Natural killer cell (primary cell): ENCODE results near the gene ABCA9. TPM values are rescaled to one million over a fixed set of nuclear protein-coding genes. Genes with fewer than 3 reads are reported as not detected.

Experiments
- ATAC-seq, 3 donors: fragments of 150-1000 bp in 2 of 3; fragments of 200-7000 bp in 1 of 3; cut with Tn5 transposase; 1 replicate in 1 of 3; 2 replicates in 2 of 3; pipeline ENCODE4 v1.10.0; 2021; ENCODE audit warnings: mild to moderate bottlenecking in 2 of 3, moderate library complexity in 2 of 3
- DNase-seq, 2 donors: peaks; one replicate each; pipeline versions ENCODE4 v3.0.0 to v3.0.0-alpha.2; 2013 to 2021; ENCODE audit warnings: mixed read lengths in 1 of 2
- H3K27ac ChIP-seq: one replicate; pipeline ENCODE4 v1.5.1; 2013; ENCODE audit warnings: mild to moderate bottlenecking, low read length
- H3K27me3 ChIP-seq: one replicate; pipeline ENCODE4 v1.6.1; 2013; ENCODE audit warnings: low read length; ENCODE audit not compliant: control insufficient read depth, insufficient read depth
- H3K36me3 ChIP-seq: one replicate; pipeline ENCODE4 v1.6.1; 2013; ENCODE audit warnings: low read length; ENCODE audit not compliant: control insufficient read depth, insufficient read depth
- H3K4me1 ChIP-seq: one replicate; pipeline ENCODE4 v1.6.1; 2013; ENCODE audit warnings: low read length; ENCODE audit not compliant: control insufficient read depth, insufficient read depth
- H3K4me3 ChIP-seq: one replicate; pipeline ENCODE4 v1.5.1; 2013; ENCODE audit warnings: low read length
- H3K9me3 ChIP-seq: one replicate; pipeline ENCODE4 v1.6.1; 2013; ENCODE audit warnings: low read length; ENCODE audit not compliant: control insufficient read depth, insufficient read depth
- H3K27ac Mint-ChIP-seq, 2 donors: one replicate each; pipeline ENCODE4 v1.8.0; 2022; ENCODE audit warnings: mild to moderate bottlenecking in 2 of 2, mixed read lengths in 2 of 2, moderate library complexity in 1 of 2
- H3K27me3 Mint-ChIP-seq, 2 donors: one replicate each; pipeline ENCODE4 v1.8.0; 2022; ENCODE audit warnings: low read depth in 2 of 2, mixed read lengths in 2 of 2
- H3K36me3 Mint-ChIP-seq: one replicate; pipeline ENCODE4 v1.8.0; 2022; ENCODE audit warnings: mixed read lengths
- H3K4me1 Mint-ChIP-seq, 2 donors: one replicate each; pipeline ENCODE4 v1.8.0; 2022; ENCODE audit warnings: mixed read lengths in 2 of 2
- H3K4me3 Mint-ChIP-seq: one replicate; pipeline ENCODE4 v1.8.0; 2022; ENCODE audit warnings: mild to moderate bottlenecking, moderate library complexity, mixed read lengths
- H3K9me3 Mint-ChIP-seq, 2 donors: one replicate each; pipeline ENCODE4 v1.8.0; 2022; ENCODE audit warnings: mixed read lengths in 2 of 2
- WGBS: methylation state at CpG from one replicate; pipeline ENCODE4 v1.1.7; 2013; ENCODE audit warnings: missing lambda C conversion rate; ENCODE audit not compliant: insufficient coverage; 5-methylcytosine and 5-hydroxymethylcytosine counted together
- intact Hi-C: fragments of 100-400 bp; cut with micrococcal nuclease; formaldehyde crosslinking; loops from one replicate; pipeline ENCODE4 v1.14.2; 2022
- total RNA-seq, 4 donors: library from RNA; stranded (reverse); fragments of 120-200 nt in 1 of 4; gene quantifications; one replicate each; pipeline versions ENCODE4 v1.2.3 to v1.2.4, GENCODE V29; 2013 to 2022
- TF ChIP-seq, protein P1 (sequence below): fragments of 200-600 bp; IDR thresholded peaks from one replicate; pipeline ENCODE4 v1.8.0; 2022; ENCODE audit warnings: antibody characterized with exemption

The ABCA9 gene, protein sequence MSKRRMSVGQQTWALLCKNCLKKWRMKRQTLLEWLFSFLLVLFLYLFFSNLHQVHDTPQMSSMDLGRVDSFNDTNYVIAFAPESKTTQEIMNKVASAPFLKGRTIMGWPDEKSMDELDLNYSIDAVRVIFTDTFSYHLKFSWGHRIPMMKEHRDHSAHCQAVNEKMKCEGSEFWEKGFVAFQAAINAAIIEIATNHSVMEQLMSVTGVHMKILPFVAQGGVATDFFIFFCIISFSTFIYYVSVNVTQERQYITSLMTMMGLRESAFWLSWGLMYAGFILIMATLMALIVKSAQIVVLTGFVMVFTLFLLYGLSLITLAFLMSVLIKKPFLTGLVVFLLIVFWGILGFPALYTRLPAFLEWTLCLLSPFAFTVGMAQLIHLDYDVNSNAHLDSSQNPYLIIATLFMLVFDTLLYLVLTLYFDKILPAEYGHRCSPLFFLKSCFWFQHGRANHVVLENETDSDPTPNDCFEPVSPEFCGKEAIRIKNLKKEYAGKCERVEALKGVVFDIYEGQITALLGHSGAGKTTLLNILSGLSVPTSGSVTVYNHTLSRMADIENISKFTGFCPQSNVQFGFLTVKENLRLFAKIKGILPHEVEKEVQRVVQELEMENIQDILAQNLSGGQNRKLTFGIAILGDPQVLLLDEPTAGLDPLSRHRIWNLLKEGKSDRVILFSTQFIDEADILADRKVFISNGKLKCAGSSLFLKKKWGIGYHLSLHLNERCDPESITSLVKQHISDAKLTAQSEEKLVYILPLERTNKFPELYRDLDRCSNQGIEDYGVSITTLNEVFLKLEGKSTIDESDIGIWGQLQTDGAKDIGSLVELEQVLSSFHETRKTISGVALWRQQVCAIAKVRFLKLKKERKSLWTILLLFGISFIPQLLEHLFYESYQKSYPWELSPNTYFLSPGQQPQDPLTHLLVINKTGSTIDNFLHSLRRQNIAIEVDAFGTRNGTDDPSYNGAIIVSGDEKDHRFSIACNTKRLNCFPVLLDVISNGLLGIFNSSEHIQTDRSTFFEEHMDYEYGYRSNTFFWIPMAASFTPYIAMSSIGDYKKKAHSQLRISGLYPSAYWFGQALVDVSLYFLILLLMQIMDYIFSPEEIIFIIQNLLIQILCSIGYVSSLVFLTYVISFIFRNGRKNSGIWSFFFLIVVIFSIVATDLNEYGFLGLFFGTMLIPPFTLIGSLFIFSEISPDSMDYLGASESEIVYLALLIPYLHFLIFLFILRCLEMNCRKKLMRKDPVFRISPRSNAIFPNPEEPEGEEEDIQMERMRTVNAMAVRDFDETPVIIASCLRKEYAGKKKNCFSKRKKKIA (N-terminal part only)
- total RNA-seq, result 1 to 10 TPM in 1 of 3 donors, under 1 TPM in 2; 0.05 to 1.2 (median 0.63) TPM
- 0.29 TPM for total RNA-seq (2013)

DNA sequence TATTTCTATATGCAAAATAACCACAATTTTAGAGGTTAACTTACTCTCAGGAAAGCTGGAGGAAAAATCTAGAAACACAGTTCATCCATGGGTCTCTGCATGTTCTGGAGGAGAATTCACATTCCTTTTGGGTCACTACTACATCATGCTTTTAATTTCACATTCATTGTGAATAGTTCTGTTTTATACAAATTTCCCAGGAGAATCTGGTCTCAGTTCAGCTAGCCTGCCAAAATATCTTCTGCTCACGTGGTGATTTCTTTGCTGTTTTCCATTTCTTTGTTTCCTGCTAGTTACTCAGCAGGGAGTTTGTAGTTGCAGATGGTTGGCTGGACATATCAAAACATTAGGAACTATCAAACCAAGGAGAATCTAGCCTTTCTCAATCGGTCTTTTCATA, at the start of gene ABCA9:
ABCA9 (minus strand) TSS at position 106 of the 400 bp plus-strand sequence. CDS start 9,801 bp downstream, outside the sequence.
- H3K4me1 ChIP-seq, result peaks cover 9% of the 10 kb centered on the region
- no peak within 1 kb of the TSS for H3K27ac ChIP-seq
- peaks cover 0 to 3% of the 10 kb centered on the region in 2 donors for H3K9me3 Mint-ChIP-seq
- no peaks in the 10 kb centered on the region for H3K36me3 Mint-ChIP-seq
- no peak within 1 kb of the TSS for H3K4me3 Mint-ChIP-seq
- H3K4me1 Mint-ChIP-seq, result peaks cover 33 to 46% of the 10 kb centered on the region in 2 donors
- intact Hi-C loops, result no loop called here
- H3K27ac Mint-ChIP-seq, result peak within 1 kb of the TSS; percentile 43 to 89
- H3K4me3 ChIP-seq, result no peak within 1 kb of the TSS
- no peak for ATAC-seq
- no peaks in the 10 kb centered on the region for H3K9me3 ChIP-seq
- H3K36me3 ChIP-seq, result no peaks in the 10 kb centered on the region
- TF ChIP-seq, protein P1, sequence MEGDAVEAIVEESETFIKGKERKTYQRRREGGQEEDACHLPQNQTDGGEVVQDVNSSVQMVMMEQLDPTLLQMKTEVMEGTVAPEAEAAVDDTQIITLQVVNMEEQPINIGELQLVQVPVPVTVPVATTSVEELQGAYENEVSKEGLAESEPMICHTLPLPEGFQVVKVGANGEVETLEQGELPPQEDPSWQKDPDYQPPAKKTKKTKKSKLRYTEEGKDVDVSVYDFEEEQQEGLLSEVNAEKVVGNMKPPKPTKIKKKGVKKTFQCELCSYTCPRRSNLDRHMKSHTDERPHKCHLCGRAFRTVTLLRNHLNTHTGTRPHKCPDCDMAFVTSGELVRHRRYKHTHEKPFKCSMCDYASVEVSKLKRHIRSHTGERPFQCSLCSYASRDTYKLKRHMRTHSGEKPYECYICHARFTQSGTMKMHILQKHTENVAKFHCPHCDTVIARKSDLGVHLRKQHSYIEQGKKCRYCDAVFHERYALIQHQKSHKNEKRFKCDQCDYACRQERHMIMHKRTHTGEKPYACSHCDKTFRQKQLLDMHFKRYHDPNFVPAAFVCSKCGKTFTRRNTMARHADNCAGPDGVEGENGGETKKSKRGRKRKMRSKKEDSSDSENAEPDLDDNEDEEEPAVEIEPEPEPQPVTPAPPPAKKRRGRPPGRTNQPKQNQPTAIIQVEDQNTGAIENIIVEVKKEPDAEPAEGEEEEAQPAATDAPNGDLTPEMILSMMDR, result no peak
- DNase-seq, result no peak
- WGBS, result 33% methylated on average over 1 of the region's 2 CpGs
- no peaks in the 10 kb centered on the region for H3K27me3 Mint-ChIP-seq
- no peaks in the 10 kb centered on the region for H3K27me3 ChIP-seq

DNA sequence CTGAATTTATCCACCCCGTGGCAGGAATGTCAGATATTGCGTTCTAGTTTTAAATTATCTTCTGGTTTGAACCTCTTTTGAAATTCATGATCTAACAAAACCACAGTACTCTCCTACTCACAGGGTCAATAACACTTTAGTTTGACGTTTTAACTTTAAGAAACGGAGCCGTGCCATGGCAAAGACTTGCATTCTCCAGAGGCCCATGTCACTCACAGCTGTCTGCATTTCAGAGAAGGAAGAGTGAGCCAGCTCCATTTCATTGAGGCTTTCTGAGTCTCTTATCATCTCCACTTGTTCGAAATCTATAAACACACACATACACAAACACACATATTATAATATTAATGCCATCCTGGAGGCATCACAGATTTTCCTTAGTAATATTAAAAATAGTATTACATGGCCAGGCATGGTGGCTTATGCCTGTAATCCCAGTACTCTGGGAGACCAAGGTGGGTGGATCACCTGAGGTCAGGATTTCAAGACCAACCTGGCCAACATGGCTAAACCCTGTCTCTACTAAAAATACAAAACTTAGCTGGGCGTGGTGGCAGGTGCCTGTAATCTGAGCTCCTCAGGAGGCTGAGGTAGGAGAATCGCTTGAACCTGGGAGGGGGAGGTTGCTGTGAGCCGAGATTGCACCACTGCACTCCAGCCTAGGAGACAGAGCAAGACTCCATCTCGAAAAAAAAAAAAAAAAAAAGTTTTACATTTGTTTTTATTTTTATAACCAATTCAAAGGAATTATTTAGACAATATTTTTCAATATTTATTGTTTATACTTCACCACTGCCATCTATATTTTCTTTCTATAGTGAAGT, 45.4 kb upstream of the ABCA9 start:
- DNase-seq, result no peak
- H3K4me3 Mint-ChIP-seq, result no peak overlapping the region
- intact Hi-C loops, result no loop called here
- TF ChIP-seq, protein P1, result no peak
- no peaks in the 10 kb centered on the region for H3K36me3 Mint-ChIP-seq
- H3K27me3 Mint-ChIP-seq, result no peaks in the 10 kb centered on the region
- H3K27ac Mint-ChIP-seq, result no peak overlapping the region
- Histone ChIP-seq H3K27ac (no peak overlapping the region), H3K36me3 (no peaks in the 10 kb centered on the region), H3K4me1 (no peaks in the 10 kb centered on the region), H3K27me3 (no peaks in the 10 kb centered on the region), H3K9me3 (no peaks in the 10 kb centered on the region), H3K4me3 (no peak overlapping the region)
- no peaks in the 10 kb centered on the region for H3K9me3 Mint-ChIP-seq
- WGBS, result 98% methylated on average over 8 of the region's 10 CpGs
- no peak for ATAC-seq
- H3K4me1 Mint-ChIP-seq, result no peaks in the 10 kb centered on the region

DNA sequence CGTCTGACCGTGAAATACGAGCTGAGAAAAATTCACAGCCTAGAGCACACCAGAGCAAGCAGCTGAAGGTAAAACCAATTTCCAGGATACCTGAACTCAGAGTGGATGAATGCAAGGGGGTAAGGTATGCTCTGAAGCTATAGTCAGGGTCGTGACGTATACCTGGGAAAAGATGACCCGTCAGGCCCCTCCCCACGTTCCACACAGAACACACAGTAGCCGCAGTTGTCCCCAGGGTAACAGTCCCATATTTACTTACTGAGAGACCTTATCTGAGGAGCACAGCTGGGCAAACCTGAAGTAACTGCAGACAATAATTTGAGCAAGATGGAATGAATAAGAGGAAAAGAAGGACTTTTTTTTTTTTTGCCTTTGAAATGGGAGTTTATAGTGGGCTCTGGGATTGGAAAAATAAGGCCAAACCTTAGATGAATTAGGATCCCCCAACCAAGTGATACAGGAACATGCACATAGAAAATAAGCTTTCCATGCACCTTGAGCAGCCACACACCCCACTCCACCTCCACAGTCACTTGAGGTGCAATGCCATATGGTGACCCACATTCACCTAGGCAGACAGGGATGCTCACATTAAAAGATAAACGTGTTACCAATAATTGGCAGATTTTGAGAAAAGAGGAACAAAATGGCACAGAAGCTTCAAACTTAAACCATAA, 43.0 kb upstream of the ABCA9 start:
- no peaks in the 10 kb centered on the region for H3K36me3 Mint-ChIP-seq
- DNase-seq (no peak), ATAC-seq (no peak)
- no peak overlapping the region for H3K4me3 Mint-ChIP-seq
- no peaks in the 10 kb centered on the region for H3K36me3 ChIP-seq
- H3K27me3 Mint-ChIP-seq, result no peaks in the 10 kb centered on the region
- H3K4me3 ChIP-seq, result no peak overlapping the region
- no peaks in the 10 kb centered on the region for H3K27me3 ChIP-seq
- H3K9me3 Mint-ChIP-seq, result no peaks in the 10 kb centered on the region
- 93% methylated on average over 6 of the region's 9 CpGs for WGBS
- intact Hi-C loops, result no loop called here
- no peak overlapping the region for H3K27ac Mint-ChIP-seq
- no peak overlapping the region for H3K27ac ChIP-seq
- no peaks in the 10 kb centered on the region for H3K4me1 ChIP-seq
- H3K4me1 Mint-ChIP-seq, result no peaks in the 10 kb centered on the region
- H3K9me3 ChIP-seq, result no peaks in the 10 kb centered on the region
- TF ChIP-seq, protein P1, result no peak
